ENCODE results near the gene LAYN. TPM values are rescaled to one million over a fixed set of nuclear protein-coding genes. Genes with fewer than 3 reads are reported as not detected.

Gene LAYN
- total RNA-seq, 4 donors from 2014 or later, result 1.5 to 5.1 (median 3.8) TPM

GRCh38 chr11:111522426-111522825 is 18.1 kb upstream of the LAYN start:
- TF ChIP-seq, protein P1, sequence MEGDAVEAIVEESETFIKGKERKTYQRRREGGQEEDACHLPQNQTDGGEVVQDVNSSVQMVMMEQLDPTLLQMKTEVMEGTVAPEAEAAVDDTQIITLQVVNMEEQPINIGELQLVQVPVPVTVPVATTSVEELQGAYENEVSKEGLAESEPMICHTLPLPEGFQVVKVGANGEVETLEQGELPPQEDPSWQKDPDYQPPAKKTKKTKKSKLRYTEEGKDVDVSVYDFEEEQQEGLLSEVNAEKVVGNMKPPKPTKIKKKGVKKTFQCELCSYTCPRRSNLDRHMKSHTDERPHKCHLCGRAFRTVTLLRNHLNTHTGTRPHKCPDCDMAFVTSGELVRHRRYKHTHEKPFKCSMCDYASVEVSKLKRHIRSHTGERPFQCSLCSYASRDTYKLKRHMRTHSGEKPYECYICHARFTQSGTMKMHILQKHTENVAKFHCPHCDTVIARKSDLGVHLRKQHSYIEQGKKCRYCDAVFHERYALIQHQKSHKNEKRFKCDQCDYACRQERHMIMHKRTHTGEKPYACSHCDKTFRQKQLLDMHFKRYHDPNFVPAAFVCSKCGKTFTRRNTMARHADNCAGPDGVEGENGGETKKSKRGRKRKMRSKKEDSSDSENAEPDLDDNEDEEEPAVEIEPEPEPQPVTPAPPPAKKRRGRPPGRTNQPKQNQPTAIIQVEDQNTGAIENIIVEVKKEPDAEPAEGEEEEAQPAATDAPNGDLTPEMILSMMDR (IDR thresholded peaks at IDR 0.05; ENCODE audit: low read depth), result no peak

DNA sequence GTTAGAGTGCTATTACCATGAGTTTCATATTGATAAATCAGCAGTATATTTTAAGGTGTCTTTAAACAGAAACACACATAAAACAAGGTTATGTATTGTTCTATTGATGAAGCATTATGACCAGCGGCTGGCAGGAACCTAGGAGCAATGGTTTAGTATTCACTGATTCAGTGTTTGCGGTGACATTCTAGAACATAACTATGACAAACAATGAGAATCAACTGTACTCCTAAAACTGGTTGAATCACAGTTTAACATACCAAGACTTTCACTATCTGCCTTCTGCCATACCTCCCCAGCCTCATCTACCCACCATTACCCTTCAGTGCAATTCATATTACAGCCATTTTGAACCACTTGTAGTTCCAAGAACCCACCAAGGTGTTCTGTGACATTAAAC is 17.2 kb upstream of the LAYN start:
- TF ChIP-seq, protein P1 (IDR thresholded peaks at IDR 0.05; ENCODE audit: low read depth), result no peak

- TF ChIP-seq, protein P1 (IDR thresholded peaks at IDR 0.05; ENCODE audit: low read depth), result no peak
Observed at GRCh38 chr11:111524056-111524455, 16.5 kb upstream of the LAYN start.

GRCh38 chr11:111525456-111525855 is 15.1 kb upstream of the LAYN start:
- TF ChIP-seq, protein P1 (IDR thresholded peaks at IDR 0.05; ENCODE audit: low read depth), result no peak

DNA sequence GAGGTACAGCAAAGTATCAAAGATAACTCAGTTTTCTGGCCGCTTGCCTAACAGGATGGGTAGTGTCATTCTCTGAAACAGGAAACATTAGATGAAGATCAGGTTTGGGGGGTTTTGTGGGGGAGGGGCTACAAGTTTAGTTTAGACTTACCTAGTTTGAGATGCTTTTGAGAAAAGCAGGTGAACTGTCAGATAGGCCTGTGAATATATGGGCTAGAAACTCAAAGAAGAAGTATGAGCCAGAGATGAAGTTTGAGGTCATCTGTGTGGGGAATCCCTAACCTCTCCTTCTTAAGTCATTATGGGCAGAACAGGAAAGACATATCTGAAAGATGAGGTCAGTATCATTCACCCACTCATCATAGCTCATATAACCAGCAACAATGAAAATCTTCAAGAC is 14.0 kb upstream of the LAYN start:
- TF ChIP-seq, protein P1 (IDR thresholded peaks at IDR 0.05; ENCODE audit: low read depth), result no peak

DNA sequence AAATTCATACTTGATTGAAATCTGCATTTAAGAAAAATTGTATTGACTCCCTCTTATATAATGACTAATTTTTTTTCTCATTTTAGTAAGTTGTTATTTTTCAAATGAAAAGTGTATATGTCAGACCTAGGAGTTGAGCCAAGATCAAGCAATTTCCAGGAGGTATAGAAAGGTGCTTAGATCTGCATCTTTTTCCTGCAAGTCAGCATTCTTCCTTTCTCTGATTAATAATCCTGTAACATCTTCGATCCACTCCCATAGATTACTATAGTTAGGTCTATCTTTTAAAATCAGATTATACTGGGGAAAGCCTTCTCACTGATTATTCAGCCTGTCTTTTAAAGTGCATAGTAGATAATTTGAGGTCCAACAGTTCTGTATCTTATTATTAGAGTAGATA is 13.2 kb upstream of the LAYN start:
- TF ChIP-seq, protein P1 (IDR thresholded peaks at IDR 0.05; ENCODE audit: low read depth), result no peak

DNA sequence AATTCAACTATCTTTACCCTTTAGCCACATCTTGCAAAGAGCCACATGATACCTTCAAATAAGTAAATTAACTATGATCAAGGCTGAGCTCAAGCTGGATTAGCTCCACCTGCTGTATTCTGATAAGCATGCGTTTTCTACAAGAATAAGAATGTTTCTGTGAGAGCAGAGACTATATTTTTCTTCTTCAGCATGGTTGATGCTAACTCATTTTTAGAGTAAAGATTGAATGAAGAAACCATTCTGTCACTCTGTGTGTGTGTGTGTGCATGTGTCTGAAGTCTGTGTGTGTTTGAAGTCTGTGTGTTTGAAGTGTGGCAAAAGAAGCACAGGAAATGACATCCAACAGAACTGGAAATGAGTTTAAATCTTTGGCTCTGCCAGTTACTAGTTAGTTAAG is 12.0 kb upstream of the LAYN start:
- TF ChIP-seq, protein P1 (IDR thresholded peaks at IDR 0.05; ENCODE audit: low read depth), result no peak
